SK-N-SH (cell line): ENCODE data around the gene TNFRSF18.

Source experiments
- EP300 ChIP-seq, 2 experiments: IDR thresholded peaks; 2 replicates each; pipeline versions ENCODE4 v1.4.0 to v1.6.1; 2012; ENCODE audit warnings: borderline replicate concordance in 1 of 2, low read depth in 1 of 2, low read length in 1 of 2
- FOSL2 ChIP-seq: IDR thresholded peaks from 2 replicates; pipeline ENCODE4 v1.4.0; 2012; ENCODE audit warnings: low read depth, mild to moderate bottlenecking, moderate library complexity, borderline replicate concordance
- GABPA ChIP-seq: IDR thresholded peaks from 2 replicates; pipeline ENCODE4 v1.4.0; 2012; ENCODE audit warnings: low read depth, mild to moderate bottlenecking
- POLR2AphosphoS5 ChIP-seq: IDR thresholded peaks from 2 replicates; pipeline ENCODE4 v1.6.1; 2012; ENCODE audit warnings: low read depth, low read length
- SIN3A ChIP-seq: IDR thresholded peaks from 2 replicates; pipeline ENCODE4 v1.6.1; 2012; ENCODE audit warnings: low read depth, mild to moderate bottlenecking, low read length, moderate library complexity, borderline replicate concordance
- TF ChIP-seq, protein P1 (sequence below): fragments of 200-600 bp; sonication (generic); IDR thresholded peaks from 2 replicates; pipeline ENCODE4 v1.6.1; 2017; ENCODE audit warnings: antibody characterized with exemption, mild to moderate bottlenecking, moderate library complexity
- TF ChIP-seq, protein P2 (sequence below): IDR thresholded peaks from 2 replicates; pipeline ENCODE4 v1.4.0; 2012; ENCODE audit warnings: low read depth
- TF ChIP-seq, protein P3 (sequence below): IDR thresholded peaks from 2 replicates; pipeline ENCODE4 v1.4.0; 2012; ENCODE audit warnings: low read depth, borderline replicate concordance

DNA sequence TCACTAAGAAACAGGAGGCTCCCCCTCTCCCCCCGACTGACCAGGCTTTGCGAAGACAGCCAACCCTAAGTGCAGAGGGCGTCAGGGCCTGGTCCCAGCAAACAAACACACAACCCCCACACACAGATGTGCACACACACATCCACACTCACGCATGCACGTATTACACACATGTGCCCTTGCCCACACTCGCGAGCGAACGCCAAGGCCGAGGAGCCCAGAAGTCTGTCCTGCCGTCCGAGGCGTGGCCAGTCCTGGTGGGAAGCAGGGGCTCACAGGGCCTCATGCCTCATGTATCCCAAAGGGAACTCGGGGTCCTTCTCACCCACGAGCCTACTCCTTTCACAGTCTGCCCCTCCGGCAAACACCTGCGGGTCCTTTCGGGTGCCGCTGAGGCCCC is 23.4 kb upstream of the TNFRSF18 start:
- TF ChIP-seq, protein P1, sequence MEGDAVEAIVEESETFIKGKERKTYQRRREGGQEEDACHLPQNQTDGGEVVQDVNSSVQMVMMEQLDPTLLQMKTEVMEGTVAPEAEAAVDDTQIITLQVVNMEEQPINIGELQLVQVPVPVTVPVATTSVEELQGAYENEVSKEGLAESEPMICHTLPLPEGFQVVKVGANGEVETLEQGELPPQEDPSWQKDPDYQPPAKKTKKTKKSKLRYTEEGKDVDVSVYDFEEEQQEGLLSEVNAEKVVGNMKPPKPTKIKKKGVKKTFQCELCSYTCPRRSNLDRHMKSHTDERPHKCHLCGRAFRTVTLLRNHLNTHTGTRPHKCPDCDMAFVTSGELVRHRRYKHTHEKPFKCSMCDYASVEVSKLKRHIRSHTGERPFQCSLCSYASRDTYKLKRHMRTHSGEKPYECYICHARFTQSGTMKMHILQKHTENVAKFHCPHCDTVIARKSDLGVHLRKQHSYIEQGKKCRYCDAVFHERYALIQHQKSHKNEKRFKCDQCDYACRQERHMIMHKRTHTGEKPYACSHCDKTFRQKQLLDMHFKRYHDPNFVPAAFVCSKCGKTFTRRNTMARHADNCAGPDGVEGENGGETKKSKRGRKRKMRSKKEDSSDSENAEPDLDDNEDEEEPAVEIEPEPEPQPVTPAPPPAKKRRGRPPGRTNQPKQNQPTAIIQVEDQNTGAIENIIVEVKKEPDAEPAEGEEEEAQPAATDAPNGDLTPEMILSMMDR: no peak
- TF ChIP-seq GABPA: no peak
- TF ChIP-seq, protein P2, sequence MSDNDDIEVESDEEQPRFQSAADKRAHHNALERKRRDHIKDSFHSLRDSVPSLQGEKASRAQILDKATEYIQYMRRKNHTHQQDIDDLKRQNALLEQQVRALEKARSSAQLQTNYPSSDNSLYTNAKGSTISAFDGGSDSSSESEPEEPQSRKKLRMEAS: no peak
- TF ChIP-seq POLR2AphosphoS5: no peak
- no peak for TF ChIP-seq EP300 (IDR thresholded peaks at IDR 0.05; ENCODE audit: borderline replicate concordance in 1 of 2, low read depth in 1 of 2, low read length in 1 of 2)
- TF ChIP-seq, protein P3, sequence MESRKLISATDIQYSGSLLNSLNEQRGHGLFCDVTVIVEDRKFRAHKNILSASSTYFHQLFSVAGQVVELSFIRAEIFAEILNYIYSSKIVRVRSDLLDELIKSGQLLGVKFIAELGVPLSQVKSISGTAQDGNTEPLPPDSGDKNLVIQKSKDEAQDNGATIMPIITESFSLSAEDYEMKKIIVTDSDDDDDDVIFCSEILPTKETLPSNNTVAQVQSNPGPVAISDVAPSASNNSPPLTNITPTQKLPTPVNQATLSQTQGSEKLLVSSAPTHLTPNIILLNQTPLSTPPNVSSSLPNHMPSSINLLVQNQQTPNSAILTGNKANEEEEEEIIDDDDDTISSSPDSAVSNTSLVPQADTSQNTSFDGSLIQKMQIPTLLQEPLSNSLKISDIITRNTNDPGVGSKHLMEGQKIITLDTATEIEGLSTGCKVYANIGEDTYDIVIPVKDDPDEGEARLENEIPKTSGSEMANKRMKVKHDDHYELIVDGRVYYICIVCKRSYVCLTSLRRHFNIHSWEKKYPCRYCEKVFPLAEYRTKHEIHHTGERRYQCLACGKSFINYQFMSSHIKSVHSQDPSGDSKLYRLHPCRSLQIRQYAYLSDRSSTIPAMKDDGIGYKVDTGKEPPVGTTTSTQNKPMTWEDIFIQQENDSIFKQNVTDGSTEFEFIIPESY: no peak
- TF ChIP-seq SIN3A: no peak
- TF ChIP-seq FOSL2: no peak
